Keratinocyte (primary cell): ENCODE data around the gene NALCN. TPM values are rescaled to one million over a fixed set of nuclear protein-coding genes. Genes with fewer than 3 reads are reported as not detected.

Experiments used
- DNase-seq: peaks from one replicate; pipeline ENCODE4 v3.0.0-alpha.2; 2011; ENCODE audit warnings: low read depth, missing footprints, low spot score
- FAIRE-seq: peaks from 2 replicates; lab custom pipeline; 2011; peaks lifted over from hg19 to GRCh38; lab: Jason Lieb, UNC
- H2AFZ ChIP-seq: 2 replicates; pipeline ENCODE4 v1.6.0; 2012; ENCODE audit warnings: low read length, control low read depth, inconsistent platforms; ENCODE audit not compliant: control insufficient read depth
- H3K27ac ChIP-seq: 2 replicates; pipeline ENCODE4 v1.5.1; 2011; ENCODE audit warnings: low read length; ENCODE audit not compliant: control insufficient read depth, insufficient read depth
- H3K27me3 ChIP-seq: 3 replicates; pipeline ENCODE4 v1.6.0; 2011; ENCODE audit warnings: low read length; ENCODE audit not compliant: control insufficient read depth, insufficient read depth; ENCODE audit errors: extremely low read depth
- H3K36me3 ChIP-seq, 2 experiments: 2 replicates in 1 of 2; 3 replicates in 1 of 2; pipeline ENCODE4 v1.5.1; 2011; ENCODE audit warnings: low read length in 2 of 2, mild to moderate bottlenecking in 1 of 2; ENCODE audit not compliant: control insufficient read depth in 2 of 2, insufficient read depth in 2 of 2; ENCODE audit errors: extremely low read depth in 1 of 2
- H3K4me1 ChIP-seq: 3 replicates; pipeline ENCODE4 v1.5.1; 2011; ENCODE audit warnings: low read length; ENCODE audit not compliant: control insufficient read depth, insufficient read depth; ENCODE audit errors: extremely low read depth
- H3K4me2 ChIP-seq: 3 replicates; pipeline ENCODE4 v1.6.0; 2011; ENCODE audit warnings: low read depth, low read length; ENCODE audit not compliant: control insufficient read depth, insufficient read depth; ENCODE audit errors: extremely low read depth
- H3K4me3 ChIP-seq, 3 experiments: fragments of 200-600 bp in 1 of 3; sonication (generic) in 1 of 3; 2 replicates in 2 of 3; 3 replicates in 1 of 3; pipeline ENCODE4 v1.5.1; 2011 to 2016; ENCODE audit warnings: low read length in 3 of 3, mild to moderate bottlenecking in 3 of 3, control low read depth in 2 of 3, inconsistent platforms in 1 of 3, low read depth in 1 of 3, mixed read lengths in 1 of 3, mixed run types in 1 of 3, moderate library complexity in 1 of 3; ENCODE audit not compliant: control insufficient read depth in 2 of 3, insufficient read depth in 2 of 3; ENCODE audit errors: extremely low read depth in 1 of 3
- H3K79me2 ChIP-seq: 2 replicates; pipeline ENCODE4 v1.6.0; 2012; ENCODE audit warnings: low read length; ENCODE audit not compliant: control insufficient read depth, insufficient read depth
- H3K9ac ChIP-seq: 3 replicates; pipeline ENCODE4 v1.6.0; 2011; ENCODE audit warnings: low read length; ENCODE audit not compliant: control insufficient read depth, insufficient read depth; ENCODE audit errors: extremely low read depth
- H3K9me1 ChIP-seq: 3 replicates; pipeline ENCODE4 v1.6.0; 2011; ENCODE audit warnings: low read length; ENCODE audit not compliant: control insufficient read depth, insufficient read depth; ENCODE audit errors: extremely low read depth
- H3K9me3 ChIP-seq: 2 replicates; pipeline ENCODE4 v1.5.1; 2012; ENCODE audit warnings: low read depth, low read length; ENCODE audit not compliant: control insufficient read depth
- H4K20me1 ChIP-seq: 3 replicates; pipeline ENCODE4 v1.6.0; 2011; ENCODE audit warnings: low read length; ENCODE audit not compliant: control insufficient read depth, insufficient read depth; ENCODE audit errors: extremely low read depth
- EZH2 ChIP-seq: IDR thresholded peaks from one replicate; pipeline ENCODE4 v1.6.1; 2012; ENCODE audit warnings: inconsistent platforms, mild to moderate bottlenecking, low read length, moderate library complexity
- dilution Hi-C: fragments of 300-500 bp; cut with MboI; formaldehyde crosslinking; loops from one replicate; pipeline ENCODE4 v1.7.0; 2020; ENCODE audit warnings: low sequenced_read_pairs; ENCODE audit not compliant: extremely low pct_ligation_motif_present
- polyA plus RNA-seq, 5 experiments: library from polyadenylated mRNA; depleted of rRNA in 3 of 5; stranded (reverse) in 3 of 5; stranded (forward) in 1 of 5; unstranded in 1 of 5; fragments of >200 nt; gene quantifications; 1 replicate in 1 of 5; 2 replicates in 3 of 5; 3 replicates in 1 of 5; pipeline versions ENCODE4 v1.2.1 to v1.2.3, GENCODE V29; 2011 to 2012; ENCODE audit warnings: missing spikeins in 2 of 5, low read depth in 1 of 5, low replicate concordance in 1 of 5
- TF ChIP-seq, protein P1 (sequence below), 3 experiments: IDR thresholded peaks in 1 of 3; conservative IDR thresholded peaks in 1 of 3; optimal IDR thresholded peaks in 1 of 3; 2 replicates in 2 of 3; 3 replicates in 1 of 3; pipeline versions ENCODE3 to v1.5.1; 2011; ENCODE audit warnings: low read length in 3 of 3, mild to moderate bottlenecking in 3 of 3, moderate library complexity in 2 of 3, control low read depth in 1 of 3, inconsistent platforms in 1 of 3; ENCODE audit not compliant: insufficient read depth in 2 of 3; ENCODE audit errors: extremely low read depth in 1 of 3

NALCN gene
- polyA plus RNA-seq, 1 donor (not counting 4 experiments of a cell fraction or from before 2014, with no cell fraction given): 0.16 TPM

DNA sequence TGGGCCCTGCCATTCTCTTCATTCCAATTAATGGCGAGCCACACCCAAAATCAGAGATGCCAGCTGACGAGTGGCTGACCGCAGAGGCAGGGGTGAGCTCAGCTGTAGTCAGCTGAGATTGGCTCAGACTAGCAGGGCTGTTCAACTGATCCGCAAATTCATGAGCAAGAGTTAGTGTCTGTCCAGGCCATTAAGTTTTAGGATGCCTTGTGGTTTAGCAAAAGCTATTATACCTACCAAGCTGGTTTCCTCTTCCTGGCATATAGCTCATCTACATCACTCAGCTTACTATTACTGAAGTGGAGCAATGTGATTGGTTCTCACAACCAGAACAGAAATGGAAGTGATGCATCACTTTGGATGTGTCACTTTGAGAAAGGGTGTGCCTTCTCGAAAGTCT lies 148.7 kb downstream of the NALCN start:
- Histone ChIP-seq H3K9me1 (no peaks in the 10 kb centered on the region), H3K27me3 (no peaks in the 10 kb centered on the region), H4K20me1 (no peaks in the 10 kb centered on the region), H3K79me2 (no peaks in the 10 kb centered on the region), H3K27ac (no peak overlapping the region), H3K4me1 (no peaks in the 10 kb centered on the region), H3K9ac (no peak overlapping the region), H2AFZ (no peak overlapping the region), H3K9me3 (no peaks in the 10 kb centered on the region), H3K4me2 (no peak overlapping the region), H3K36me3 (no peaks in the 10 kb centered on the region), H3K4me3 (no peak overlapping the region)
- DNase-seq (no peak), FAIRE-seq (no peak)
- dilution Hi-C loops: no loop called here
- TF ChIP-seq, protein P1, sequence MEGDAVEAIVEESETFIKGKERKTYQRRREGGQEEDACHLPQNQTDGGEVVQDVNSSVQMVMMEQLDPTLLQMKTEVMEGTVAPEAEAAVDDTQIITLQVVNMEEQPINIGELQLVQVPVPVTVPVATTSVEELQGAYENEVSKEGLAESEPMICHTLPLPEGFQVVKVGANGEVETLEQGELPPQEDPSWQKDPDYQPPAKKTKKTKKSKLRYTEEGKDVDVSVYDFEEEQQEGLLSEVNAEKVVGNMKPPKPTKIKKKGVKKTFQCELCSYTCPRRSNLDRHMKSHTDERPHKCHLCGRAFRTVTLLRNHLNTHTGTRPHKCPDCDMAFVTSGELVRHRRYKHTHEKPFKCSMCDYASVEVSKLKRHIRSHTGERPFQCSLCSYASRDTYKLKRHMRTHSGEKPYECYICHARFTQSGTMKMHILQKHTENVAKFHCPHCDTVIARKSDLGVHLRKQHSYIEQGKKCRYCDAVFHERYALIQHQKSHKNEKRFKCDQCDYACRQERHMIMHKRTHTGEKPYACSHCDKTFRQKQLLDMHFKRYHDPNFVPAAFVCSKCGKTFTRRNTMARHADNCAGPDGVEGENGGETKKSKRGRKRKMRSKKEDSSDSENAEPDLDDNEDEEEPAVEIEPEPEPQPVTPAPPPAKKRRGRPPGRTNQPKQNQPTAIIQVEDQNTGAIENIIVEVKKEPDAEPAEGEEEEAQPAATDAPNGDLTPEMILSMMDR (optimal IDR thresholded peaks at IDR 0.05 in 1 of 3, IDR thresholded peaks at IDR 0.05 in 1 of 3, conservative IDR thresholded peaks at IDR 0.05 in 1 of 3; ENCODE audit: extremely low read depth in 1 of 3, insufficient read depth in 2 of 3, low read length in 3 of 3): no peak
- TF ChIP-seq EZH2: no peak

DNA sequence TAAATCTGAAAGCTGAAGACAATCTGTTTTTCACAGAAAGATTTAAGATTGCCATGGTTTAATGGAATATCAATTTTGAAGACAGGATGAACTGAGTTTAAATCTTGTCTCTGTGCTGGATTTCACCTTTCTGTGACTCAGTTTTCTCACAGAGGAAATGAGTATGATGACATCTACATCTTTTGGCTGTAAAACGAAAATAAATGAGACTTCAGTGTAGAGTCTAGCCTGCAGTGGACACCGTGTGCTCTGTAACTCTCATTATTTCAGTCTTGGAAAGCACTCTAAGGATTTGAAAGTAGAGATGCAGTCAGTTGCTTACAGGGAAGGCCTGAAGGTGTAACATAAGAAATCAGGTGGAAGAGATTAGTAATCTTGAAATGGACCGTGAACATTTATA lies 150.4 kb downstream of the NALCN start:
- Histone ChIP-seq H3K4me3 (no peak overlapping the region), H3K9me3 (no peaks in the 10 kb centered on the region), H3K27me3 (no peaks in the 10 kb centered on the region), H3K4me1 (no peaks in the 10 kb centered on the region), H3K9me1 (no peaks in the 10 kb centered on the region), H3K4me2 (no peak overlapping the region), H3K27ac (no peak overlapping the region), H3K36me3 (no peaks in the 10 kb centered on the region), H2AFZ (no peak overlapping the region), H3K9ac (no peak overlapping the region), H3K79me2 (no peaks in the 10 kb centered on the region), H4K20me1 (no peaks in the 10 kb centered on the region)
- DNase-seq: no peak
- no peak for TF ChIP-seq EZH2
- TF ChIP-seq, protein P1 (optimal IDR thresholded peaks at IDR 0.05 in 1 of 3, IDR thresholded peaks at IDR 0.05 in 1 of 3, conservative IDR thresholded peaks at IDR 0.05 in 1 of 3; ENCODE audit: extremely low read depth in 1 of 3, insufficient read depth in 2 of 3, low read length in 3 of 3): no peak
- dilution Hi-C loops: no loop called here
- FAIRE-seq: no peak
